GM12891 (cell line): ENCODE data around the gene KAT5.

Source experiments
- PAX5 ChIP-seq: IDR thresholded peaks from 2 replicates; pipeline ENCODE4 v1.6.1; 2011; ENCODE audit warnings: low read length, moderate library complexity, mild to moderate bottlenecking; ENCODE audit not compliant: insufficient read depth, severe bottlenecking
- POLR2A ChIP-seq: IDR thresholded peaks from 2 replicates; pipeline ENCODE4 v1.6.1; 2011; ENCODE audit warnings: low read depth, low read length, control low read depth
- POLR2AphosphoS5 ChIP-seq: IDR thresholded peaks from 2 replicates; pipeline ENCODE4 v1.6.1; 2011; ENCODE audit warnings: low read depth, low read length, control low read depth
- SPI1 ChIP-seq: IDR thresholded peaks from 2 replicates; pipeline ENCODE4 v1.6.1; 2011; ENCODE audit warnings: low read depth, low read length, control low read depth

- no peak for TF ChIP-seq POLR2A
- no peak for TF ChIP-seq POLR2AphosphoS5
- no peak for TF ChIP-seq SPI1
- no peak for TF ChIP-seq PAX5
Measured at GRCh38 chr11:65710421-65710820, 1.6 kb upstream of the KAT5 start.
